HL-60/S4 treated with retinoic acid at 250 ng/mL for 4 days and 3 days (cell line): Measurements from ENCODE around the gene CELF2.
"Not testable (repeated sequence)": the region's sequence is repeated elsewhere in the genome, so short reads cannot be mapped to it uniquely, and the experiment has no call there.

Experiments
- in situ Hi-C: fragments of 300-500 bp; cut with MboI; formaldehyde crosslinking; loops from 2 replicates; pipeline ENCODE4 v1.7.0; 2022; ENCODE audit warnings: low sequenced_read_pairs

The CELF2 gene

DNA sequence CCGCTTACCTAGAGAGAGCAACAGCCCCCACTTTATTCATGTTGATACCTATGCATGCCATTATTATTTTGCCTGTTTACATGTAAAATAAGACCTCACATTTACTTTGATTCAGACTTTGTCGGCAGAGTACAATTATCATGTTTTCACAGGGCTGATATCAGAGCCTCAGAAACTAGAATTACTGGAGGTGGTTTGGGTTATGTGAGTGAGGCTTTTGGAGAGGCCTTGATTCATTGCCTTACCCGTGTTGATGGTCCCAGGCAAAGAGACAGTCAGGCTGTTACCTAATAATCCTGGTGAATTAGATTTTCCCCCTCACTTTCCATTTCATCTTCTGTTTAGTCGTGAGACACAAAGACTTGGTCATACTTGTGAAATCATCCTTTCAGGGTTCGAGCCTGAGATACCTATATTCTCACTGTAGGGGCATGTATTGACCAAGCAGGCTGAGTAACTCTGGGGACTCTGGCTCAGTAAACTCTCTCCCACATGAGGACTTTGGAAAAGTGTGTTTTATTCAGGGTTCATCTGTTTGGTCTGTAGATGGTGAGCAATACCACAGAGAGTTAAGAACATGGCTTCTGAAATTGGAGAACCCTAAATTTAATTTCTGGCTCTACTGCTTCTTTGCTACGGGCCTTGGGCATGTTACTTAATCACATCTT is 150.9 kb downstream of the CELF2 start:
- in situ Hi-C loops = no loop called here

DNA sequence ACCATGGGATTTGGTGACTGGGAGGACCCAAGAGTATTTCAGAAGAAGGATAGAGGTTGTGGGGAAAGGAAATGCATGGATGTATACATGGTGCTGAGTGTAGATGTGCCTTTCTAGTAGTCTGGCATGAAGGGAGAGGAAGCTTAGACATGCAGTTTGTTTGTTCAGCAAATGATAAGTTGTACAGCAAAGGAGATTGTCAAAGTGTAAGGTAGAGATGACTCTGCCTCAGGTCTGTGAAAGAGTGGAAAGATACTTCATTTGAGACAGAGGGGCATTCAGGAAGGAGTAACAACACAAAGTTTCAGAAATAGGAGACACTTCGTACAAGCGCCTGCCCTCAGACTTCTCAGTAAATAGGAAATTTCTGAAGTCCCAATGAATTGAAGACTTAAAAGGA is 152.3 kb downstream of the CELF2 start:
- in situ Hi-C loops = no loop called here

DNA sequence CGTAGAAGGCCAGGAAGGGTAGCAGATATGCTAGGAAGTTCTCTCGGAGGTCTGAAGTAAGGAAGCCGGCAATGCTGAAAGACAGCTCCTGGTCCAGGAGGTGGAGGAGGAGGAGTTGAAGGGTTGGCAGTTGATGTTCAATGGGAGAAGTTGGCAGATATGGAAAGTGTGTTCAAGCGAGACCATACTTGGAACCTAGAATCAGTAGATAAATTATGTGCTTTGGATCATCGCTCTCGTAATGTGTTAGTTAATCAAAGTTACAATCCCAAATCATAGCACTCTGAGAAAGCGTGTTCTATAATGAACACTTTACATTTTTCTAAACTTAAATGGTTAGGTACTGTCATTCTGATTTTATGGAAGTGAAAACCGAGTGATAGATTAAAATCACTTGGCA is 152.9 kb downstream of the CELF2 start:
- in situ Hi-C loops = no loop called here

DNA sequence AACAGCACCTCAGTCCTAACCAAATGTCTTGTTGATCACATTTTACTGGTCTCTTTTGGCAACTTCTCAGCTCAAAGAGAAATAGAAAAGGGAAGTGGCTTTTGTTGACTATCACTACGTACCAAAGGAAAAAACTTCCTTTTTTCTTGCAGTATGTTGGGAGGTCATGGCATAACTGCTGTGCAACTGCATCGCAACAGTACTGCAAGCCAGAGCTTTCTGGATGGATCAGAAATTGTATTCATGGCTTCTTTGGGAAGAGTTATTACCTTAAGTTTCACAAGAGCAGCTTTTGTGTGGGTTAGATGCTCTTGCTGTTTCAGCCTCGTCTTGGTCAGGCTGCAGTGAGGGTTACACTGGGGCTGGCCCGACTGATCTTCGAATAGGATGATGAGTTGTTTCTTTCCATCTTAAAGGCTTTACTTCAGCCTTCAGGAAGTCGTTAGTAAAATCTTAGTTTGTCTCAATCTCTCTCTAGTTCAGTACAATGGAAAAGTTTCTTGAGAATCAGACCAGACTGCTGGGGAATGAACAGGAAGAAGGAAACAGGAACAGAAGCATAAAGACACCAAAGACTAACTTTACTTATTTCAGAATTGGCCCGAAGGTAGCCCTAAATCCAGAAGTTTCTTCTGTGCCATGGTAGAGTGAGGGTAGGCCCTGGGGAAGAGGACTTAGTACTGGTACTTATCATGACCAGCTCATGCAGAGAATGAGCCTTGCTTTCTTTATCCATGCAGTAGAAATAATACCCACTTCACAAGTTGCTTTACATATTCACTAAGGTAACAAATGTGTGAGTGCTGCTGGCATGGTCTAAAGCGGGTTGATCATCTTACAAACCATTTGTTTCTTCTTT is 153.6 kb downstream of the CELF2 start:
- in situ Hi-C loops = no loop called here

DNA sequence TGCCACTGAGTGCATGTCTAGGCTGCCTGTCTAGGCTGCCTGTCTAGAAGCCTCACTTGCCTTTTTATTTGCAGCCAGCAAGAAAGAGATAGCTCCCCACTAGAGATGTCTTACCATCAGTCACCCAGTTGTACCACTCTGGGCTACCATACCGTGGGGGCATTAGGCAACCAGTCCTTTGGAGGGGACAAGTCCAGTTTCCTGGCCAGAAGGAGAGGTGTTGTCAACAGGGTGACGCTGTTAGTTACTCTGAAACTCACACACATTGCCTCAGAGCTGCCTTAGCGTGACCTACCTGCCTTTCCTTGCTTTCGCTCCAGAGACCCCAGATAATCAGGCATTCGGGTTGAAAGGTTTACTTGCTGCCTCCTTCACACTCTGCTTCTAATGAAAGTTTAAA is 155.4 kb downstream of the CELF2 start:
- in situ Hi-C loops = no loop called here

DNA sequence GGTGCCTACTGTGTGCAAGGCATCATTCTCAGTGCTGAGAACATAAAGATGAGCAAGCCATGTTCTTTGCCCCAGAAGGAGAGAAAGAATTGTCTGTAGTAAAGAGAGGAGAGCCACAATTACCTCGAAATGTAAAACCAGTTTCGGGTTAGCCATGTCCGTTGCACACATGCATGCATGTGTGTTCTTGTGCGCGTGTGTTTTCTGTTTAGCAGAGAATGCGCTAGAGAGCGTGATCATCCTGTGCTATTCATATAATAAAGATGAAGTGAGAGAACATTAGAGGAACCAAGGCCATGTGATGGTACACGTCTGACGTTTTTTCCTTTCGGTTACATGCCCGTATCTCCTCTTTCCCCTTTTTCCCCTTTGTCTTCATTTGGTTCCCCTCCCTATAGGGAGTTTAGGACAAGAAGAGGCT is 158.2 kb downstream of the CELF2 start:
- in situ Hi-C loops = no loop called here

DNA sequence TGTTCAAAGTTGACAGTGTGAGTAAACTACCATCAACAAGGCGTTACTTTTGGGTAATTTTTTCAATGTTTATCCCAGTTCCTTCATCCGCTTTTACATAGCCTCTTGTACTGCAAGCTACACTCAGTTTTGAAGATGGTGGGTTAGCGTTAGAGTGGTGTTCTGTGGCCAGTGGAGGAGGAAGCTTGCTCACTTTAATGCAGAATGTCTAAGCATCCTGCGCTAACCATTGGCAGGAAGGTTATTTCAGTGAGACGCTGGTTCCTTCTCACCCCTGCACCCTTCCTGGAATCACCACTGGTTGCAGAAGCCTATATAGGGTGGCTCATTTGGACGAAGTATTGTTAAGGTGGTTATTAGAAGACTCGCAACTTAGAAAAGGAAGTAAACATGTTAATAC is 159.1 kb downstream of the CELF2 start:
- in situ Hi-C loops = no loop called here

DNA sequence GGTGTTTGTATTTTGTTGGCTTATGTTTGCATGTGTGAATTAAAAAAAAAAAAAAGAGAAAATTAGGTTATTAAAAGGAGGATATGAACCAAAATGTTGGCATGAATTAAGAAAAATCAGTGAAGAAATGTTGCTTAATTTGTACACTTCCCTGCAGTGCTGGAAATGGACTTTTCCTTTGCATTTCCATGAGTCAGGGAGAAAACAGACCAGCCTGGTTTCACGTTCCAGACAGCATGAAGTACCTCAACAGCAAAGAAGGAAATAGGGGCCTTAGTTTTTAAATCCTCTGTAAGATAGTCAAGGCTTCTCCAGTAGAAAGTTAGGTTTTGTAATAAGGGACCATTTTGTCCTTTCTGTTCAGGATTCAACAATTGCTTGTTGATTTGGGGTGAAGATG is 159.7 kb downstream of the CELF2 start:
- in situ Hi-C loops = no loop called here

DNA sequence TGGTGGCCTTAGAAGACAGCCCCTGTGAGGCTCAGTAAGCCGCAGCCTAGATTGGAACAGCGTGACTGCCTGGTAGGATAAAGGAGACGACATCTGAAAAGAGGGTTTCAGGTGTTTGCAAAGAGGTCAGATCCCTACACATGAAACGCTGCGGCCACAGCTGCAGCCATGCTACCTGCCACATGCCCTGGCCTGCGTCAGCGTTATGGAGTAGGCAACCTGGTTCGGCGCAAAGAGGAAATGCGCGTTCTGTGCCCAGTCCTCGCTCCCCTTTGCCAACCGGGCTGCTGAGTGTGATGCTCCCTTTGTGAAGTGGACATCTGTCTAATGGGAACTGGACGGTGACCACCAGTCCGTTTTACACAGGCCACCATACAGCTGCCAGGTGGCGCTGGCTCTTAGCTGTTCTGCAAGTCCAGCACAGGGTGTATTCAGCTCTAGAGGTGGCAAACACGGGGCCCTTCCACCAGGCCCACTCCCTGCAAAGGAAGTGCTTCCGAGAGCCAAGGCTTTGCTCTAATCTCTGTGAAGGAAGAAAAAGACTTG is 160.3 kb downstream of the CELF2 start:
- in situ Hi-C loops = no loop called here

DNA sequence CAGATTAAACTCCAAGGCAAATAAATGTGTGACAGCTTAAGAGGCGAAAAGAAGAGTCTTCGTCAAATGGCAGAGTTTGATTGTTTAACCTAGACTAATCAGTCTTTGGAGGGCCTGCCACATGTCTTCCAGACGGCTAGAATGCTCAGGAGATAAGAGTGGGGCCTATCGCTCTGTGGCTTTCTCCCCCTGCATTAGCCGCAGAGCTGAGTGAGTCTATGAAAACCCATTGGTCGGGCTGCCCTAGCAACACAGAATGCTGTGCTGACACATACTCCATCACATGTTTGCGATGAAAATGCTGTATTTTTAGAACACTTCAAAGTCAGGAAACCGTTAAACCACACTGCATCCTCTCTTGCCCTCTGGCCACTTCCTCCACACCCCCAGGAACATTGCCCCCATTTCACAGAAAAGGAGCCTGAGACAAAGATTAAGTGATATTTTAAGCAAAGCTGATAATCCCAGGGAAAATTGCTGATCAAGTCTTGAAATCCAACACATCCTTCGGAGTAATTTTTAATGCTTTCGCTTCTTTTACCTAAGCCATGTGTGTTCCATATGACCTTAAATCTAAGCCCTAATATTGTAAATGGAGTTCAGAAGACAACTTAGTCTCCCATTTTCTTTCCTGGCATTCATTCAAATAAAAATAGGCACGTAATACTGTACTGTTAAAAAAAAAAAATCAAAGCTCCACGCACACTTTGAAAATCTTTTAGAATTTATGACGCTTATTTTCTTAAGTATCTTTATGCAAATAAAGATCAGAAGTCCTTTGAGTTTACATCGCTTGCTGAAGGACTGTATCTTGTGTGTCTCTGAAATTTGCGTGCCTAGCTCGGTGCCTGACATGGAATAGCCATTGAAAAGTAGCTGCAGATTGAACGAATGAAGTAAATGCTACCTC is 161.2 kb downstream of the CELF2 start:
- in situ Hi-C loops = no loop called here

DNA sequence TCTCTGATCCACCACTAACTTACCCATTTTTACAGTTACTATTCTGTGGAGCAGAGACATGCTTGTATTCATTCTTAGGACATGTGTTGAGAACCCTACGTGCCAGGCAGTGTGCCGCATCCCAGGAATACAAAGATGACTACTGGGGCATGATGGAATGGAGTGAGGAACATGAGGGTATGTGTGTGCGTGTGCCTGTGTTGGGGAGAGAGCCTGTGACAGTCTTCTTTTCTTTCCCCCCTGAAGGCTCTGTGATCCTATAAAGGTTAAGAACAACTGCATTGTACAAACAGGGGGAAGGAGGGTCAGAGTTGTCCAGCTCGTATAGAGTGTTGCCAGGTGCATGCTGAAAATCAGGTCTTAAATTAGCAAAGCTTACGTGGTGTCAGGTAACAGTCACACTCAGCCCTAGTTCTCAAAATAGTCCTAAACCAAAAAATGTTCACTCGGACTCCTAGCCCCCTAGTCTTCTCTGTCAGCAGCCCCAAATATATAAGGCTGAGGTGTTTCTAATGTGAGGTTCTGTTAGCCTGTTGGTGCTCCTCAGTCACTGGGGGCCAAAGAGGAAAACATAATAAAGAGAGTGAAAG is 161.9 kb downstream of the CELF2 start:
- in situ Hi-C loops = no loop called here

DNA sequence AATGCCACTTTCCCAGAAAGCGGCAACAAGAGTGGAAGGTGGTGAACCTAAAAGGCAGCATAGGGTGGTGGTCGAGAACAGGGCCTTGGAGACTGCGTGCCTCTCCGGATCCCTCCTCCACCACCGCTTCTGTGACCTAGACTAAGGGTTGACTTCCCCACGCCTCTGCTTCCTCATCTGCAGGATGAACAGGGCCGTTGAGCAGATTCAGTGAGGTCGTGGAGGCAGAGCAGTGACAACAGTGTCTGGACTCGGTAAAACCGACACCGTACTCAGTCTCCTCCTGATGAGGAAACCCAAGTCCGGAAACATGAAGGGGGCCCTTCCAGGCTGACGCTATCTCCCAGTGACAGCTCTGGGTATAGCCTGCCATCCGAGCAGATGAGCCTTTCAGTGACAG is 162.6 kb downstream of the CELF2 start:
- in situ Hi-C loops = no loop called here

DNA sequence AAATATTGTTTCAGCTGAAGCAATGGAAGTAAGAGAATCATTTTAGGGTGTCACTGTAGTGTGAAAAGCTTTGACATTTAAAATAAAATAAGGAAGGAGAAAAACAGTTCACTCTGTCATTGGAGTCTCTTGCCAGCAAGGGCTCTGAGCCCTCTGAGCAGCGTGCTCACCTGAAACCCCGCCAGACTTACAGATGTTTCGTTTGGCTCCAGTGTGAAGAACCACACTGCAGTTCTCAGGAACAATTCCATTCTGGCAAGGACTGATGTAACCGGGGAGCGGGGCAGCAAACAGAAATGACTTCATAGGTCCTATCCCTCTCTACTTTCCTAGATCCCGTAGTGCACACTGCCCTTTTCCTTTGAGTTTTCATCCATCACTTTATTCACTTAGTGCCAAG is 164.3 kb downstream of the CELF2 start:
- in situ Hi-C loops = no loop called here

DNA sequence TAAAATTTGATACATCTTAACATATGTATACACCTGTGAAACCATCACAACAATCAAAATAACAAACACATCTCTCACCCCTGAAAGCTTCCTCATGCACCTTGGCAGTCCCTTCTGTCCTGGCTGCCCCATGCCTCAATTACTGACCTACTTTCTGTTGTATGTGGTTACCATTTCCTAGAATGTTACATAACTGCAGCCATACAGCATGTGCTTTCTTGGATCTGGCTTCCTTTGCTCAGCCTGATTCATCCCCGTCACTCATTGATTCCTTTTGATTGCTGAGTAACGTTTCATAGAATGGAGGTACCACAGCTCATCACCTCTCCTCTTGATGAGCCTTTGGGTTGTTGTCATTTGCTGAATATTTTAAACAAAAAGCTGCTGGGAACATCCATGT is 165.3 kb downstream of the CELF2 start:
- in situ Hi-C loops = no loop called here

DNA sequence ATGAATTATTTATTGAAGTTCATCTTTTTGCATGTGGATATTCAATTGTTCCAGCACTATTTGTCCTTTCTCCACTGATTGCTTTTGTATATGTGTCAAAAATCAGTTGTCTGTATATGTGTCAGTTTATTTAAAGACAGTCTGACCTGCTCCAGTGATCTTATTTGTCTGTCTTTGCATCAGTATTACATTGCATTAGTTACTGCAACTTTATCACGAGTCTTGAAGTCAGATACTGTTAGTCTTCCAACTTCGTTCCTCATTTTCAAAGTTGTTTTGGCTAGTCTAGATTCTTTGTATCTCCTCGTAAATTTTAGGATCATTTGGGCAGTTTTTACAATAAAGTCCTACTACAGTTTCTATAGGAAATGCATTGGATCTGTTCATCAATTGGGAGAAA is 166.4 kb downstream of the CELF2 start:
- in situ Hi-C loops = no loop called here

DNA sequence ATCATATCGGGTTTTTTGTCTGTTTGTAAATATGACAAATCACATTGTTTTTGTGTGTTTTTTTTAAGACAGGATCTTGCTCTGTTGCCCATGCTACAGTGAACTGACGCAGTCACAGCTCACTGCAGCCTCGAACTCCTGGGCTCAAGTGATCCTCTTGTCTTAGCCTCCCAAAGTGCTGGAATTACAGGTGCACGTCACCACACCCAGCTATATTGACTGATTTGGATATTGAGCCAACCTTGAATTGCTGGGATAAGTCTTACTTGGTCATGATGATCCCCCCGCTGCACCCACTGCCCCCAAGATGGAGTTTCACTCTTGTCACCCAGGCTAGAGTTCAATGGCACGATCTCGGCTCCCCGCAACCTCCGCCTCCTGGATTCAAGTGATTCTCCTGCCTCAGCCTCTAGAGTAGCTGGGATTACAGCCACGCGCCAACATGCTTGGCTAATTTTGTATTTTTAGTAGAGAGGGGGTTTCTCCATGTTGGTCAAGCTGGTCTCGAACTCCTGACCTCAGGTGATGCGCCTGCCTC is 167.5 kb downstream of the CELF2 start:
- in situ Hi-C loops = not testable (repeated sequence)

DNA sequence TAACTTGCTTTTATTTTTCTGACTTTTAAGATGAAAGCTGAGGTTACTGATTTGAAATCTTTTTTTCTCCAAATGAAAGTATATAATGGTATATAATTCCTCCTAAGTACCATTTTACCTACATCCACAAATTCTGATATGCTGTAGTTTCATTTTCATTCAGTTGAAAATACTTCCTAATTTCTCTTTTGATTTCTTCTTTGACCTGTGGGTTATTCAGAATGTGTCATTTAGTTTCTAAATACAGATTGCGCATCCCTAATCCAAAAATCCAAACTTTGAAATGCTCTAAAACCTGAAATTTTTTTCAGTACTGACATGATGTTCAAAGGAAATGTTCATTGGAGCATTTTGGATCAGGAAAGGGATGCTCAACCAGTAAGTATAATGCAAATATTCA is 168.7 kb downstream of the CELF2 start:
- in situ Hi-C loops = no loop called here

DNA sequence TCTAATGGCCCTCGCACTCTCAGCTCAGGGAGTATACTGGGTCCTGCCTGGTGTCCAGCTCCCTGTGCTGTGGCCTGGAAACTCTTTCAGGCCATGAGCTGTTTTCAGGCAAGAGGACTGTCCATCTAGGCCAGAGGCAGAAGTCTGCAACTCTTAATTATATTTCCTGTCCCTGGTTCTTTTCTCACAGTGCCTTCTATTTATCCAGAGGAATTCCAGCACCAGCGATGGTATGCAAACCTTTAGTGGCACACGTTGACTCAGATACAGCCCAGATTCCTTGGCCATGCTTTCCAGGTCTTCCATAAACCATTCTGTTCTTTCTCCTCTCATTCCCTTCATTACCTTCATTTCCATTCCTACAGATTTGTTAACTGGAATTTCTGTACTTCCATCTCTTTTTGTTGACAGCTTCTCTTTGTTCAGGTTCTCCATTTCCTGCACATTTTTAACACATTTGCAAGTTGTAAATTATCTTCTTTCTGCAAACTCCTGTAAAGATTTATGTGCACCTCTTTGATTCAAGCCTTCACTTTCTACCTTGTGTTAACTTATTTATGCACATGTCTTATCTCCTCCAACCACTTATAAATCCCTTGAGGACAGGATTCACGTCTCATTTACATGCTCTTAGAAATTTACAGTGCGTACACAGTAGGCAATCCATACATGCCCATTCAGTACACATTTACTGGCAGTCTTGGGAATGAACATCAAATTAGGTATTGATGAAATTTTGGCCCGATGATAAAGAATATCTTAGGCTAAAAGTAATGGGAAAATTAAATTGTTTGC is 172.1 kb downstream of the CELF2 start:
- in situ Hi-C loops = no loop called here

DNA sequence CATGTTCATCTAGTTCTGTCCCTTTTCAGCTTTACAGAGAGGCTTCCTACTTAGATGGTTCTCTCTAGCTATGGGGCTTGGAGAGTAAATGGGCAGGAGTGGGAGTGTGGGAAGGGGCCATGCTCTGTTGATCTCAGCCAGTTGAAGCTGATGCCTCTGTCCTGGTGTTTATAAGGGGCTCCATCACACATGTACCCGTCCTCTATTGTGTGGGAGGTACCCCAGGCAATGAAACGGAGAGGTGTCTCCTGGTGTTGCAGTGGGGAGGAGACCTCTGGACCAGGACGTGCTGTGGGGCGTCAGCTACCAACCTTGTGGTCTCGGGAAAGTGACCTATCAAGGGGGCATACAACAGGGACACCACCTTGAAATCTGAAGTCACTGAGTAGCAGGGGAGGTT is 173.5 kb downstream of the CELF2 start:
- in situ Hi-C loops = no loop called here

DNA sequence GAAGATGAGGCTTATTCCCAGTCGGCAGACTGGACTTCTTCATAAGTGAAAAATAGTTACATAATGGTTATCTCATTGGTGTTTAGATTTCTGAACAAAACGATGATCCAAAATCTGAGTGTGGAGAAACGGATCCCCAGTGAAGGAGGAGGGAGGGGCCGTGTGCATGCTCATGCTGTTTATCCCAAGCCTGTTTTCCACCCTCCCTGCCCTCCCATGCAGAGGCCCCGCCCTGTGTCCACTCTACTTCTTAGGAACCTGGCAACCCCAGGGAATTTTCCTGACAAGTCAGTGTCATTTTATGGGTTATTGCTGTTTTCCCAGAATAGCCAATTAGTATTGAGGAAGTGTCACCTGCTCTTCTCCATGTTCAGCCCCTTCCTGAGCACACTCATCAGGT is 174.0 kb downstream of the CELF2 start:
- in situ Hi-C loops = no loop called here
